Neural progenitor cell (in vitro differentiated cells): Measurements from ENCODE around the gene ARID5B. TPM values are rescaled to one million over a fixed set of nuclear protein-coding genes. Genes with fewer than 3 reads are reported as not detected.

ENCODE experiments used
- DNase-seq: peaks from one replicate; pipeline ENCODE4 v3.0.0-alpha.2; 2016; ENCODE audit warnings: low spot score
- H2AFZ ChIP-seq: fragments of 200-600 bp; sonication (generic); replicated peaks from 2 replicates; pipeline ENCODE4 v1.6.1; 2016; ENCODE audit warnings: antibody characterized with exemption
- H3F3A ChIP-seq: fragments of 200-600 bp; sonication (generic); 2 replicates; pipeline ENCODE4 v1.6.1; 2016; ENCODE audit warnings: antibody characterized with exemption, low read depth
- H3K27ac ChIP-seq: fragments of 200-600 bp; sonication (generic); 2 replicates; pipeline ENCODE4 v1.5.1; 2016; ENCODE audit warnings: mild to moderate bottlenecking
- H3K27me3 ChIP-seq: fragments of 200-600 bp; sonication (generic); 2 replicates; pipeline ENCODE4 v1.6.1; 2016; ENCODE audit warnings: mild to moderate bottlenecking, moderate library complexity
- H3K36me3 ChIP-seq: fragments of 200-600 bp; sonication (generic); 2 replicates; pipeline ENCODE4 v1.5.1; 2016
- H3K4me1 ChIP-seq: fragments of 200-600 bp; sonication (generic); 2 replicates; pipeline ENCODE4 v1.6.1; 2016; ENCODE audit warnings: mixed run types
- H3K4me2 ChIP-seq: fragments of 200-600 bp; sonication (generic); 2 replicates; pipeline ENCODE4 v1.6.1; 2016
- H3K4me3 ChIP-seq: fragments of 200-600 bp; sonication (generic); 2 replicates; pipeline ENCODE4 v1.5.1; 2016
- H3K79me2 ChIP-seq: fragments of 200-600 bp; sonication (generic); 2 replicates; pipeline ENCODE4 v1.6.1; 2016; ENCODE audit warnings: low read depth
- H3K9ac ChIP-seq: fragments of 200-600 bp; sonication (generic); 2 replicates; pipeline ENCODE4 v1.6.1; 2016
- H3K9me3 ChIP-seq: fragments of 200-600 bp; sonication (generic); 2 replicates; pipeline ENCODE4 v1.5.1; 2016; ENCODE audit warnings: low read depth
- H4K20me1 ChIP-seq: fragments of 200-600 bp; sonication (generic); 2 replicates; pipeline ENCODE4 v1.6.1; 2016; ENCODE audit warnings: low read depth
- H3K27ac Mint-ChIP-seq: 3 replicates; pipeline ENCODE4 v1.8.0; 2021; ENCODE audit warnings: mixed read lengths
- H3K27me3 Mint-ChIP-seq: 2 replicates; pipeline ENCODE4 v1.8.0; 2022; ENCODE audit warnings: low read depth, mild to moderate bottlenecking, inconsistent platforms, moderate library complexity, mixed read lengths; ENCODE audit not compliant: insufficient read depth
- H3K36me3 Mint-ChIP-seq: 3 replicates; pipeline ENCODE4 v1.8.0; 2021; ENCODE audit warnings: mixed read lengths
- H3K4me1 Mint-ChIP-seq: 3 replicates; pipeline ENCODE4 v1.8.0; 2021; ENCODE audit warnings: mixed read lengths
- H3K4me3 Mint-ChIP-seq: 3 replicates; pipeline ENCODE4 v1.8.0; 2021; ENCODE audit warnings: mild to moderate bottlenecking, moderate library complexity, mixed read lengths
- H3K9me3 Mint-ChIP-seq: 3 replicates; pipeline ENCODE4 v1.8.0; 2020; ENCODE audit warnings: mixed read lengths
- EZH2 ChIP-seq: fragments of 200-600 bp; sonication (generic); IDR thresholded peaks from 2 replicates; pipeline ENCODE4 v1.6.1; 2017; ENCODE audit warnings: antibody characterized with exemption, mild to moderate bottlenecking, moderate library complexity
- EZH2phosphoT487 ChIP-seq: fragments of 200-600 bp; sonication (generic); IDR thresholded peaks from 2 replicates; pipeline ENCODE4 v1.6.1; 2017; ENCODE audit warnings: antibody characterized with exemption
- total RNA-seq: library from RNA; depleted of rRNA; stranded (reverse); fragments of >200 nt; gene quantifications from 2 replicates; pipeline ENCODE4 v1.2.3, GENCODE V29; 2015; ENCODE audit warnings: low replicate concordance
- TF ChIP-seq, protein P1 (sequence below): fragments of 200-600 bp; sonication (generic); IDR thresholded peaks from 2 replicates; pipeline ENCODE4 v1.5.1; 2017; ENCODE audit warnings: antibody characterized with exemption, mild to moderate bottlenecking

Gene ARID5B
- total RNA-seq, 1 donor from 2014 or later = 1.5 TPM

DNA sequence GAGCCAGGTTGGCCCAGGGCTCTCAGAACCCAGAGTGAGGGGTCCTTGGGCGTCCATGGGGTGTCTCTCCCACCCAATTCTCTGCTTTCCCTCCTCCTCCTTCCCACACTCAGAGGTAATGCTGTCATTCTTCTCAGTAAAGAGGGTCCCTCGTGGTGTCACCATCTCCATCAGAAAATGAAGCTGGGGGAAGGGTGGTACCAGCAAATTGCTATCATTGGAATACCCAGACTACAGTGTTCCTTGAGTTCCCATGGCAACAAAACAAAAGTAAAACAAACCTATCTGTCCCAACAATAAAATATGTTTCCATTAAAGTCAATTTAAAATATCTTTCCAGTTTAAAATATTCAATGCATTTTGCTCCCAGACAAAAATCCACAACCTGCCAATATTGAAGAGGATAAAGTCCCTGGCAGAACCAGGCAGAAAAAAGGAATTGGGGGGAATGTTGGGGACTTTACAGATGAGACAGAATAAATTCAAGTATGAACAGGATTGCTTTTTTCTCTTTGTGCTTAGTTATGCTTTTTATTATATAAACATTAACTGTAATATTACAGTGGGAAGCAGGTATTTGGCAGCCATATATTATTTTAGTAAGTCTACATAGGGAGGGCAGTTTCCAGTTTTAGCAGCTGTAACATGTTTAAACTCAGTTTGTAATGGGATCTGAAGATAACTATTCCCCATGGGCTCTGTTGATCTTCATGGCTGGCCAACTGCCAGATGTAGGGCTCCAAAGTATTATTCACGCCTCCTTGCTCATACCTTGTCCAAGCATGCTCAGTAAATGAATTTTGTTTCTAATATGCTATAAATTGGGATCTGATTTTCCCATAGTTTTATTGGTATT is 182.1 kb downstream of the ARID5B start:
- no peaks in the 10 kb centered on the region for H3K9me3 Mint-ChIP-seq
- H3K27me3 ChIP-seq = no peaks in the 10 kb centered on the region
- H3K36me3 Mint-ChIP-seq = peaks cover 24% of the 10 kb centered on the region
- no peak overlapping the region for H3K4me3 Mint-ChIP-seq
- no peak overlapping the region for H3K4me3 ChIP-seq
- no peak for TF ChIP-seq EZH2phosphoT487
- TF ChIP-seq, protein P1, sequence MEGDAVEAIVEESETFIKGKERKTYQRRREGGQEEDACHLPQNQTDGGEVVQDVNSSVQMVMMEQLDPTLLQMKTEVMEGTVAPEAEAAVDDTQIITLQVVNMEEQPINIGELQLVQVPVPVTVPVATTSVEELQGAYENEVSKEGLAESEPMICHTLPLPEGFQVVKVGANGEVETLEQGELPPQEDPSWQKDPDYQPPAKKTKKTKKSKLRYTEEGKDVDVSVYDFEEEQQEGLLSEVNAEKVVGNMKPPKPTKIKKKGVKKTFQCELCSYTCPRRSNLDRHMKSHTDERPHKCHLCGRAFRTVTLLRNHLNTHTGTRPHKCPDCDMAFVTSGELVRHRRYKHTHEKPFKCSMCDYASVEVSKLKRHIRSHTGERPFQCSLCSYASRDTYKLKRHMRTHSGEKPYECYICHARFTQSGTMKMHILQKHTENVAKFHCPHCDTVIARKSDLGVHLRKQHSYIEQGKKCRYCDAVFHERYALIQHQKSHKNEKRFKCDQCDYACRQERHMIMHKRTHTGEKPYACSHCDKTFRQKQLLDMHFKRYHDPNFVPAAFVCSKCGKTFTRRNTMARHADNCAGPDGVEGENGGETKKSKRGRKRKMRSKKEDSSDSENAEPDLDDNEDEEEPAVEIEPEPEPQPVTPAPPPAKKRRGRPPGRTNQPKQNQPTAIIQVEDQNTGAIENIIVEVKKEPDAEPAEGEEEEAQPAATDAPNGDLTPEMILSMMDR = no peak
- no peak for TF ChIP-seq EZH2
- H3F3A ChIP-seq = no peaks in the 10 kb centered on the region
- no peaks in the 10 kb centered on the region for H3K36me3 ChIP-seq
- H3K27ac ChIP-seq = no peak overlapping the region
- no peak overlapping the region for H3K9ac ChIP-seq
- no peak overlapping the region for H3K4me2 ChIP-seq
- peaks cover 34% of the 10 kb centered on the region for H3K4me1 Mint-ChIP-seq
- H2AFZ ChIP-seq = no peak overlapping the region
- H3K79me2 ChIP-seq = no peaks in the 10 kb centered on the region
- no peak overlapping the region for H3K27ac Mint-ChIP-seq
- H3K4me1 ChIP-seq = no peaks in the 10 kb centered on the region
- H3K27me3 Mint-ChIP-seq = no peaks in the 10 kb centered on the region
- no peaks in the 10 kb centered on the region for H4K20me1 ChIP-seq
- H3K9me3 ChIP-seq = no peaks in the 10 kb centered on the region
- DNase-seq = no peak

DNA sequence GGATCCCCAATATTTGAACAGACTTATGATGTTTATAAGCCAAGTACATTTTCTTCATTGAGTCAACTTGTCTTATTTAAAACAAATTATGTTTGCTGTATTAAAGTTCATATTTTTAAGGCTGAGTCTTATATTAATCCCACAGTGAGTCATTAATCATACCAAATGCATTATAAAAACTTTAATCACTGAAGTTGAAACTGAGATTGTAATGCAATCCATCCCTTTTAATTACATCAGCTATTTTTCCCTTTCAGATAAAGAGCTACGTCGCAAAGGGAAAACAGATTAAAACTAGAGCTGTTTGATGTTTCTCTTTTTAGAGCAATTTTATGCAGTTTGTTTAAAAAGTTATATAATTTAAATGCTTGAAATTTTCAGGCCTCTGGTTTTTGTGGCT is 183.0 kb downstream of the ARID5B start:
- no peak for DNase-seq
- no peaks in the 10 kb centered on the region for H3K9me3 Mint-ChIP-seq

GRCh38 chr10:62085404-62085803 is 183.9 kb downstream of the ARID5B start:
- Histone ChIP-seq H4K20me1 (no peaks in the 10 kb centered on the region), H3K9ac (no peak overlapping the region), H3K36me3 (no peaks in the 10 kb centered on the region), H3K4me3 (no peak overlapping the region), H2AFZ (no peak overlapping the region), H3K4me1 (no peaks in the 10 kb centered on the region), H3K4me2 (no peak overlapping the region), H3F3A (no peaks in the 10 kb centered on the region), H3K79me2 (no peaks in the 10 kb centered on the region), H3K9me3 (no peaks in the 10 kb centered on the region), H3K27me3 (no peaks in the 10 kb centered on the region), H3K27ac (no peak overlapping the region)
- H3K27me3 Mint-ChIP-seq = no peaks in the 10 kb centered on the region
- no peak overlapping the region for H3K4me3 Mint-ChIP-seq
- no peaks in the 10 kb centered on the region for H3K9me3 Mint-ChIP-seq
- TF ChIP-seq, protein P1 = no peak
- TF ChIP-seq EZH2phosphoT487 = no peak
- TF ChIP-seq EZH2 = no peak
- H3K36me3 Mint-ChIP-seq = peaks cover 19% of the 10 kb centered on the region
- peaks cover 34% of the 10 kb centered on the region for H3K4me1 Mint-ChIP-seq
- H3K27ac Mint-ChIP-seq = no peak overlapping the region
- DNase-seq = no peak

More for the DNA sequence above, 183.0 kb downstream of the ARID5B start:
- H3K4me3 Mint-ChIP-seq = no peak overlapping the region
- no peak overlapping the region for H3K9ac ChIP-seq
- no peaks in the 10 kb centered on the region for H3K27me3 Mint-ChIP-seq
- H3K4me1 ChIP-seq = no peaks in the 10 kb centered on the region
- H3K27ac Mint-ChIP-seq = no peak overlapping the region
- H3K79me2 ChIP-seq = no peaks in the 10 kb centered on the region
- no peaks in the 10 kb centered on the region for H3K27me3 ChIP-seq
- H3K36me3 Mint-ChIP-seq = peaks cover 23% of the 10 kb centered on the region
- H4K20me1 ChIP-seq = no peaks in the 10 kb centered on the region
- no peak overlapping the region for H3K4me3 ChIP-seq
- no peak overlapping the region for H2AFZ ChIP-seq
- peaks cover 34% of the 10 kb centered on the region for H3K4me1 Mint-ChIP-seq
- no peaks in the 10 kb centered on the region for H3F3A ChIP-seq
- H3K27ac ChIP-seq = no peak overlapping the region
- TF ChIP-seq EZH2phosphoT487 (no peak), EZH2 (no peak)
- TF ChIP-seq, protein P1 = no peak
- H3K9me3 ChIP-seq = no peaks in the 10 kb centered on the region
- H3K36me3 ChIP-seq = no peaks in the 10 kb centered on the region
- no peak overlapping the region for H3K4me2 ChIP-seq
